Measurements from ENCODE around the gene PARP3. TPM values are rescaled to one million over a fixed set of nuclear protein-coding genes. Genes with fewer than 3 reads are reported as not detected.

Gene PARP3
- total RNA-seq, 1 experiment from 2014 or later: 25.5 TPM

DNA sequence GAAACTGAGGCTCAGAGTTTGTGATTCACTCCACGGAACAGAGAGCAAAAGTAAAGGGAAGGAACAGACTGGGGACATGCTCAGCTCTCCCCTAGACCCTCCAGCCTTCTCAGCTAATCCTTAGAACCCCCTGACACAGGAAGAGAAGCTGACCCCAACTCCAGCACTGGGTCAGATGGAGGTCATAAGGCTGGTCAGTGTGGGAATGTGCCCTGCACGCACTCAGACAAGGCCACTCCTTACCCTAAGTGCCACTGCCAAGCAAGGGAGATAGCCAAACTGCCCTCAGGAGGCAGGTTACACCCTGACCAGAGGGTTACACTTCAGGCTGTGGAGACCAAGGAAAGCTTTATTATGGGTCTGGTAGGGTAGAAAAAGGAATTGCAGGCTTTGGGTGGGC, 52.4 kb downstream of the PARP3 start:
- DNase-seq (ENCODE audit: unreplicated experiment): no peak
- Mint-ChIP-seq H3K36me3 (ENCODE audit: insufficient read depth, unreplicated experiment) (peaks cover 53% of the 10 kb centered on the region), H3K9me3 (ENCODE audit: unreplicated experiment) (no peaks in the 10 kb centered on the region), H3K4me1 (ENCODE audit: insufficient read depth, unreplicated experiment) (peaks cover 8% of the 10 kb centered on the region), H3K27ac (ENCODE audit: low read depth, unreplicated experiment) (peak overlapping the region; percentile 100), H3K4me3 (ENCODE audit: unreplicated experiment) (peak overlapping the region; percentile 96), H3K27me3 (ENCODE audit: insufficient read depth, unreplicated experiment) (no peaks in the 10 kb centered on the region)
- intact Hi-C loops (cut with micrococcal nuclease): no loop called here
- ChIA-PET CTCF (interaction anchor here (0.7 to 2.7 kb wide), 8 partner anchors 8 to 698 kb away, joined by 3 to 13 read pairs (median 4); partner anchors contain the start of genes ABHD14A, ABHD14B and ACY1), POLR2A (interaction anchor here (0.7 to 2.9 kb wide), 15 partner anchors 12 to 495 kb away, joined by 3 to 93 read pairs (median 6); partner anchors contain the start of genes ABHD14A, ABHD14B, ACY1 and PARP3)
- BruUV-seq (replicated peaks): no TSS peak
- TF ChIP-seq, protein P1, sequence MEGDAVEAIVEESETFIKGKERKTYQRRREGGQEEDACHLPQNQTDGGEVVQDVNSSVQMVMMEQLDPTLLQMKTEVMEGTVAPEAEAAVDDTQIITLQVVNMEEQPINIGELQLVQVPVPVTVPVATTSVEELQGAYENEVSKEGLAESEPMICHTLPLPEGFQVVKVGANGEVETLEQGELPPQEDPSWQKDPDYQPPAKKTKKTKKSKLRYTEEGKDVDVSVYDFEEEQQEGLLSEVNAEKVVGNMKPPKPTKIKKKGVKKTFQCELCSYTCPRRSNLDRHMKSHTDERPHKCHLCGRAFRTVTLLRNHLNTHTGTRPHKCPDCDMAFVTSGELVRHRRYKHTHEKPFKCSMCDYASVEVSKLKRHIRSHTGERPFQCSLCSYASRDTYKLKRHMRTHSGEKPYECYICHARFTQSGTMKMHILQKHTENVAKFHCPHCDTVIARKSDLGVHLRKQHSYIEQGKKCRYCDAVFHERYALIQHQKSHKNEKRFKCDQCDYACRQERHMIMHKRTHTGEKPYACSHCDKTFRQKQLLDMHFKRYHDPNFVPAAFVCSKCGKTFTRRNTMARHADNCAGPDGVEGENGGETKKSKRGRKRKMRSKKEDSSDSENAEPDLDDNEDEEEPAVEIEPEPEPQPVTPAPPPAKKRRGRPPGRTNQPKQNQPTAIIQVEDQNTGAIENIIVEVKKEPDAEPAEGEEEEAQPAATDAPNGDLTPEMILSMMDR (IDR thresholded peaks at IDR 0.05; ENCODE audit: unreplicated experiment): no peak

DNA sequence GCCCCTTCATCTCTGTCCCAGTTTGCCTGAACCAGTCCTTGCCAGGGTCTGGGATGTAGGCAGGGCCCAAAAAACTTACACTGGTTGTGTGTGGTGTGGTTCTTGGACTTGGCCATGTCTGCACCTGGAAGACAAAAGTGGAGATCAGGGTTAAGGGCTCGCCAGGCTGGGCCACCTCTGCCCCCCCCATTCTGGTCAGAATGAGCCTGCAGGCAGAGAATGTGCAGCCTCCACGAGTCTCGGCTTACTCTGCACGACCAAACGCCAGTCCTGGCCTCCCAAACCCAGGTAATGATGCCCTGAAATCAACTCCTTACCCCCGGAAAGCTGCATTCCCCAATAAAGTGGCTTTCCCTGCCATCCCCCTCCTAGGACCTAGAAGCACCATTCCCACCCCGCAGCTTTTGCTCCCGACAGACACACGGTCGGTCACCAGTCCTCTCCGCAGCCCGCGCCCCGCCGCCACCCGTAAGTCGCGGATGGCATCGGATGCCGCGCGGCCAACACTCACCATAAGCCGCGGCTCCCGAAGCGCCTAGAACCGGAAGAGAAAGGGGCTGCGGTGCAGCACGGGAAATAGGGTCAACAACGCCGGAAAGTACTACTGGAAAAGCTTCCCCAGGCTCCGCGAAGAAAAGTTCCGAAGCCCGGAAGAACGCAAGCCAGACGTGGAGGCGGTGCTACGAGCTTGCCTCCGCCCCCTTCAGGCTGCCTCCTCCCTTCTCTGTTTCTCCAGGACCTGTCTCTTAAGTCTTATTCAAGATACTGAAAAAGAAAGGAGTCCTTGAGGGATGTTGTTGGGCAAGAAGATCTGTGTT, 53.4 kb downstream of the PARP3 start, which contains the start of gene RPL29:
TSS of gene RPL29 (minus strand) at position 550 of the 818 bp plus-strand sequence. CDS start at position 116, 434 bp downstream.
- intact Hi-C loops (cut with micrococcal nuclease): loop anchor here (1.0 kb wide), 1 partner anchor 53 kb away; the partner anchor contains the start of gene PARP3
- TF ChIP-seq, protein P1 (IDR thresholded peaks at IDR 0.05; ENCODE audit: unreplicated experiment): no peak
- Mint-ChIP-seq H3K4me1 (ENCODE audit: insufficient read depth, unreplicated experiment) (peaks cover 8% of the 10 kb centered on the region), H3K9me3 (ENCODE audit: unreplicated experiment) (no peaks in the 10 kb centered on the region), H3K27ac (ENCODE audit: low read depth, unreplicated experiment) (peak within 1 kb of the TSS; percentile 100), H3K27me3 (ENCODE audit: insufficient read depth, unreplicated experiment) (no peaks in the 10 kb centered on the region), H3K4me3 (ENCODE audit: unreplicated experiment) (peak within 1 kb of the TSS; percentile 96), H3K36me3 (ENCODE audit: insufficient read depth, unreplicated experiment) (peaks cover 53% of the 10 kb centered on the region)
- no TSS peak for BruUV-seq (replicated peaks)
- CTCF ChIA-PET: interaction anchor here (0.6 to 2.7 kb wide), 15 partner anchors 9 to 1460 kb away, joined by 3 to 13 read pairs (median 4); partner anchors contain the start of genes ABHD14A, ABHD14B, ACY1 and PARP3
- DNase-seq (ENCODE audit: unreplicated experiment): peak; percentile 94
- POLR2A ChIA-PET: interaction anchor here (0.6 to 2.9 kb wide), 34 partner anchors 9 to 1679 kb away, joined by 3 to 93 read pairs (median 5); partner anchors contain the start of genes ABHD14A, ABHD14B, ACY1 and DUSP7

DNA sequence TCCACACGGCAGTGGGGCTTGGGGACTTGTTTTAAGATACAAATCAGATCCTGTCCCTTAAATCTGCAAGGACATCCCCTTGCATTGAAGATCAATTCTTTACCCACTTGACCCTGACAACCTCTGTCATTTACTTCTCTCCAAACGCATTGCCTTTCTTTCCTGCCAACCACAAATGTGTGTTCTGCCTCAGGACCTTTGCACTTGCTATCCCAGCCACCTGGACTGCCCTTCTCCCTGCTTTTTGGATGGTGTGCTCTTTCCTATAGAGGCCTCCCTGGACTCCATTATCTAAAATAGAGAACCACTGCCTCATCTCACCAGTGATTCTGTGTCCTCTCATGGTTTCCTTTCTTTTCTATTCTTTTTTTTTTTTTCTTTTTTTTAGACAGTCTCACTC, 55.0 kb downstream of the PARP3 start:
- no TSS peak for BruUV-seq (replicated peaks)
- TF ChIP-seq, protein P1 (IDR thresholded peaks at IDR 0.05; ENCODE audit: unreplicated experiment): no peak
- intact Hi-C loops (cut with micrococcal nuclease): no loop called here
- H3K27me3 Mint-ChIP-seq (ENCODE audit: insufficient read depth, unreplicated experiment): no peaks in the 10 kb centered on the region
- POLR2A ChIA-PET: interaction anchor here (1.0 to 1.9 kb wide), 6 partner anchors 14 to 158 kb away, joined by 3 to 10 read pairs (median 4); partner anchors contain the start of genes PARP3 and RRP9
- H3K27ac Mint-ChIP-seq (ENCODE audit: low read depth, unreplicated experiment): no peak overlapping the region
- CTCF ChIA-PET: interaction anchor here (0.6 to 2.3 kb wide), 4 partner anchors 15 to 239 kb away, joined by 3 to 18 read pairs (median 5); partner anchors contain the start of gene DUSP7
- H3K4me1 Mint-ChIP-seq (ENCODE audit: insufficient read depth, unreplicated experiment): peaks cover 8% of the 10 kb centered on the region
- H3K4me3 Mint-ChIP-seq (ENCODE audit: unreplicated experiment): no peak overlapping the region
- H3K36me3 Mint-ChIP-seq (ENCODE audit: insufficient read depth, unreplicated experiment): peaks cover 40% of the 10 kb centered on the region
- DNase-seq (ENCODE audit: unreplicated experiment): no peak
- H3K9me3 Mint-ChIP-seq (ENCODE audit: unreplicated experiment): no peaks in the 10 kb centered on the region
